Measurements from ENCODE around the gene TTC7B. TPM values are rescaled to one million over a fixed set of nuclear protein-coding genes. Genes with fewer than 3 reads are reported as not detected.

TTC7B gene
- total RNA-seq, 4 donors from 2014 or later, result 8.4 to 11.2 (median 9.2) TPM

- 60 to 73% methylated on average over 1 to 9 of the region's 9 CpGs for WGBS, 2 donors (ENCODE audit: low coverage in 1 of 2)
- H3K27me3 ChIP-seq, result no peaks in the 10 kb centered on the region
- H3K9me3 ChIP-seq, result no peaks in the 10 kb centered on the region
- DNase-seq, result no peak
- H3K27ac ChIP-seq, result peak overlapping the region in 1 of 4 donors; percentile 42
- H3K4me1 ChIP-seq, result no peaks in the 10 kb centered on the region
- in situ Hi-C loops (cut with MboI; ENCODE audit: low pct_ligation_motif_present in 1 of 4, low pct_unique_long_range_greater_than_20kb in 1 of 4, low sequenced_read_pairs in 3 of 4) (no loop called here), intact Hi-C loops (cut with DNase I; ENCODE audit: low total_unique reads) (no loop called here)
- no peaks in the 10 kb centered on the region for H3K36me3 ChIP-seq
- TF ChIP-seq CTCF (IDR thresholded peaks at IDR 0.05) (no peak), POLR2A (IDR thresholded peaks at IDR 0.05) (no peak), POLR2AphosphoS5 (IDR thresholded peaks at IDR 0.05) (no peak), EP300 (IDR thresholded peaks at IDR 0.05; ENCODE audit: low read depth) (no peak)
- H3K4me3 ChIP-seq, result no peak overlapping the region
Observed at GRCh38 chr14:90615517-90616060, 200.6 kb downstream of the TTC7B start.

- Histone ChIP-seq H3K27me3 (no peaks in the 10 kb centered on the region), H3K4me1 (no peaks in the 10 kb centered on the region), H3K36me3 (no peaks in the 10 kb centered on the region), H3K27ac (peak overlapping the region in 1 of 4 donors; percentile 42), H3K4me3 (no peak overlapping the region), H3K9me3 (no peaks in the 10 kb centered on the region)
- TF ChIP-seq POLR2A (IDR thresholded peaks at IDR 0.05) (no peak), POLR2AphosphoS5 (IDR thresholded peaks at IDR 0.05) (no peak), EP300 (IDR thresholded peaks at IDR 0.05; ENCODE audit: low read depth) (no peak), CTCF (IDR thresholded peaks at IDR 0.05) (no peak)
- in situ Hi-C loops (cut with MboI; ENCODE audit: low pct_ligation_motif_present in 1 of 4, low pct_unique_long_range_greater_than_20kb in 1 of 4, low sequenced_read_pairs in 3 of 4), result no loop called here
- WGBS, 2 donors (ENCODE audit: low coverage in 1 of 2), result 60 to 89% methylated on average over 4 to 10 of the region's 10 CpGs
- DNase-seq, result no peak
- intact Hi-C loops (cut with DNase I; ENCODE audit: low total_unique reads), result no loop called here
Observed at GRCh38 chr14:90614696-90615516, 201.3 kb downstream of the TTC7B start.

- Histone ChIP-seq H3K4me1 (peaks cover 0 to 4% (median 2%) of the 10 kb centered on the region in 4 donors), H3K9me3 (no peaks in the 10 kb centered on the region), H3K4me3 (no peak overlapping the region), H3K36me3 (no peaks in the 10 kb centered on the region), H3K27ac (no peak overlapping the region), H3K27me3 (no peaks in the 10 kb centered on the region)
- in situ Hi-C loops (cut with MboI; ENCODE audit: low pct_ligation_motif_present in 1 of 4, low pct_unique_long_range_greater_than_20kb in 1 of 4, low sequenced_read_pairs in 3 of 4), result no loop called here
- no peak for TF ChIP-seq CTCF (IDR thresholded peaks at IDR 0.05)
- TF ChIP-seq POLR2AphosphoS5 (IDR thresholded peaks at IDR 0.05), result no peak
- no peak for TF ChIP-seq EP300 (IDR thresholded peaks at IDR 0.05; ENCODE audit: low read depth)
- TF ChIP-seq POLR2A (IDR thresholded peaks at IDR 0.05), result no peak
- 83 to 84% methylated on average over 1 to 4 of the region's 4 CpGs for WGBS, 2 donors (ENCODE audit: low coverage in 1 of 2)
- intact Hi-C loops (cut with DNase I; ENCODE audit: low total_unique reads), result no loop called here
- DNase-seq, result no peak
Observed at GRCh38 chr14:90613997-90614396, 202.2 kb downstream of the TTC7B start.

- no peaks in the 10 kb centered on the region for H3K27me3 ChIP-seq
- no peak for TF ChIP-seq POLR2AphosphoS5 (IDR thresholded peaks at IDR 0.05)
- no peak for TF ChIP-seq CTCF (IDR thresholded peaks at IDR 0.05)
- no peak for TF ChIP-seq POLR2A (IDR thresholded peaks at IDR 0.05)
- TF ChIP-seq EP300 (IDR thresholded peaks at IDR 0.05; ENCODE audit: low read depth), result no peak
- in situ Hi-C loops (cut with MboI; ENCODE audit: low pct_ligation_motif_present in 1 of 4, low pct_unique_long_range_greater_than_20kb in 1 of 4, low sequenced_read_pairs in 3 of 4), result no loop called here
Observed at GRCh38 chr14:90613453-90613852, 202.8 kb downstream of the TTC7B start.

More at GRCh38 chr14:90613453-90613852, 202.8 kb downstream of the TTC7B start:
- H3K4me3 ChIP-seq, result no peak overlapping the region
- no peaks in the 10 kb centered on the region for H3K9me3 ChIP-seq
- WGBS, 2 donors (ENCODE audit: low coverage in 1 of 2), result 80 to 89% methylated on average over 1 to 3 of the region's 3 CpGs
- no peak for DNase-seq
- intact Hi-C loops (cut with DNase I; ENCODE audit: low total_unique reads), result no loop called here
- H3K4me1 ChIP-seq, result peaks cover 0 to 9% (median 2%) of the 10 kb centered on the region in 4 donors
- no peaks in the 10 kb centered on the region for H3K36me3 ChIP-seq
- no peak overlapping the region for H3K27ac ChIP-seq
